ENCODE data around the gene INPP5J. TPM values are rescaled to one million over a fixed set of nuclear protein-coding genes. Genes with fewer than 3 reads are reported as not detected.
A peak's percentile ranks its signal among the peaks of the same experiment; 100 is the strongest.

Gene INPP5J
- total and polyA plus RNA-seq, 10 of the 15 experiments (the other 5 are each of a cell fraction or from before 2014, with no cell fraction given) = 0.18 to 2.8 (median 1.5) TPM; not detected in 1

DNA sequence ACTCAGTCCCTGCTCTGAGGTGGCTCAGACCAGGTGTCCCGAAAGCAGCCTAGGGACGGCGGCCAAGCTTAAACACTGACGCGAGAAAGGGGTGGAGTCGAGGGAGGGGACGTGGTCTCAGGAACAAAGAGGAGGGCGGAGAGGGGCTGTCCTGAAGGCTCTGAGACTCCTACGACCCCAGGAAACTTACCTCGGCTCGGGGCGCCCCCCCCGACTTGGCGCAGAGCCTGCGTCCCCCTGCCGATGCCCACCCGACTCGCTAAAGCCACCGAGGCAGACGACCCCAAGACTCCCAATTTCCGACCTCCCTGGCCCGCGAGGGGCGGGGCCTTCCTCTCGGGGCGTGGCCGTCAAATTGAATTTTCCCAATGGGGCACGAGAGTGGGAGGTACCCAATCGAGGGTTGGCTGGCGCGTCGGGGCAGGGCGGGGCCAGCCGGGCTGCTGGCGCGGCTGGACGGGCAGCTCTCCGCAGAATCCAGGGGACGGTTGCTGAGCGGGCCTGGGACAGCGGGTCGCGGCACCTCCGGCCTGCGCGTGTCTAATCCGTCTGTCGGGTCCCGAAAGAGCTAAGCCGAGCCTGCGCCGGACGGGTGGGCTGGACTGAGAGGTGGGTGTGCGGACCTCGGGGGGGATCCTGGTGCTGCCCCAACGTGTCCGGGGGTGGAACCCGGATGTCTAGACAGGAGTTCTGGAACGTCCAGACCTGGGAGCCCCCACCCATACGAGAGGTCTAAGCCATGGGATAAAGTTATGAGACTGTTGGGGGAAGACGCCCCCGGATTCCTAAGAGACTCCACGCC is 41.7 kb upstream of the INPP5J start, which contains the start of gene SMTN (continued):
- TF ChIP-seq, protein P1, sequence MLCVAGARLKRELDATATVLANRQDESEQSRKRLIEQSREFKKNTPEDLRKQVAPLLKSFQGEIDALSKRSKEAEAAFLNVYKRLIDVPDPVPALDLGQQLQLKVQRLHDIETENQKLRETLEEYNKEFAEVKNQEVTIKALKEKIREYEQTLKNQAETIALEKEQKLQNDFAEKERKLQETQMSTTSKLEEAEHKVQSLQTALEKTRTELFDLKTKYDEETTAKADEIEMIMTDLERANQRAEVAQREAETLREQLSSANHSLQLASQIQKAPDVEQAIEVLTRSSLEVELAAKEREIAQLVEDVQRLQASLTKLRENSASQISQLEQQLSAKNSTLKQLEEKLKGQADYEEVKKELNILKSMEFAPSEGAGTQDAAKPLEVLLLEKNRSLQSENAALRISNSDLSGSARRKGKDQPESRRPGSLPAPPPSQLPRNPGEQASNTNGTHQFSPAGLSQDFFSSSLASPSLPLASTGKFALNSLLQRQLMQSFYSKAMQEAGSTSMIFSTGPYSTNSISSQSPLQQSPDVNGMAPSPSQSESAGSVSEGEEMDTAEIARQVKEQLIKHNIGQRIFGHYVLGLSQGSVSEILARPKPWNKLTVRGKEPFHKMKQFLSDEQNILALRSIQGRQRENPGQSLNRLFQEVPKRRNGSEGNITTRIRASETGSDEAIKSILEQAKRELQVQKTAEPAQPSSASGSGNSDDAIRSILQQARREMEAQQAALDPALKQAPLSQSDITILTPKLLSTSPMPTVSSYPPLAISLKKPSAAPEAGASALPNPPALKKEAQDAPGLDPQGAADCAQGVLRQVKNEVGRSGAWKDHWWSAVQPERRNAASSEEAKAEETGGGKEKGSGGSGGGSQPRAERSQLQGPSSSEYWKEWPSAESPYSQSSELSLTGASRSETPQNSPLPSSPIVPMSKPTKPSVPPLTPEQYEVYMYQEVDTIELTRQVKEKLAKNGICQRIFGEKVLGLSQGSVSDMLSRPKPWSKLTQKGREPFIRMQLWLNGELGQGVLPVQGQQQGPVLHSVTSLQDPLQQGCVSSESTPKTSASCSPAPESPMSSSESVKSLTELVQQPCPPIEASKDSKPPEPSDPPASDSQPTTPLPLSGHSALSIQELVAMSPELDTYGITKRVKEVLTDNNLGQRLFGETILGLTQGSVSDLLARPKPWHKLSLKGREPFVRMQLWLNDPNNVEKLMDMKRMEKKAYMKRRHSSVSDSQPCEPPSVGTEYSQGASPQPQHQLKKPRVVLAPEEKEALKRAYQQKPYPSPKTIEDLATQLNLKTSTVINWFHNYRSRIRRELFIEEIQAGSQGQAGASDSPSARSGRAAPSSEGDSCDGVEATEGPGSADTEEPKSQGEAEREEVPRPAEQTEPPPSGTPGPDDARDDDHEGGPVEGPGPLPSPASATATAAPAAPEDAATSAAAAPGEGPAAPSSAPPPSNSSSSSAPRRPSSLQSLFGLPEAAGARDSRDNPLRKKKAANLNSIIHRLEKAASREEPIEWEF (IDR thresholded peaks at IDR 0.05; ENCODE audit: insufficient replicate concordance, low read depth, low read length) = no peak
- TF ChIP-seq TBL1XR1 (IDR thresholded peaks at IDR 0.05; ENCODE audit: low read depth, low read length) (0 out of 2 replicates have a peak, but pooled peaks have one; percentile 18), CEBPB (IDR thresholded peaks at IDR 0.05; ENCODE audit: borderline replicate concordance in 1 of 2, low read depth in 2 of 2, low read length in 2 of 2) (no peak), TCF12 (IDR thresholded peaks at IDR 0.05; ENCODE audit: low read depth, low read length) (no peak), ZNF274 (IDR thresholded peaks at IDR 0.05; ENCODE audit: insufficient read depth, insufficient read length) (no peak), BMI1 (IDR thresholded peaks at IDR 0.05; ENCODE audit: borderline replicate concordance) (no peak), BHLHE40 (IDR thresholded peaks at IDR 0.05; ENCODE audit: borderline replicate concordance in 1 of 2, low read depth in 2 of 2, low read length in 1 of 2) (peak; percentile 90 to 94), SMAD5 (IDR thresholded peaks at IDR 0.05; ENCODE audit: low read depth) (0 out of 2 replicates have a peak, but pooled peaks have one; percentile 27), EGR1 (IDR thresholded peaks at IDR 0.05; ENCODE audit: borderline replicate concordance in 1 of 2, low read depth in 2 of 2, low read length in 2 of 2) (peak in 1 of 2 experiments; percentile 71; a peak in 1 of 3 replicates), NFXL1 (IDR thresholded peaks at IDR 0.05; ENCODE audit: borderline replicate concordance) (no peak), SUZ12 (IDR thresholded peaks at IDR 0.05; ENCODE audit: unreplicated experiment) (no peak), SP1 (IDR thresholded peaks at IDR 0.05; ENCODE audit: low read depth, low read length) (peak; percentile 78), KDM1A (IDR thresholded peaks at IDR 0.05; ENCODE audit: borderline replicate concordance) (no peak), STAT3 (IDR thresholded peaks at IDR 0.05; ENCODE audit: low read depth, low read length) (no peak), RB1 (IDR thresholded peaks at IDR 0.05; ENCODE audit: borderline replicate concordance) (0 out of 2 replicates have a peak, but pooled peaks have one; percentile 13), POLR2AphosphoS5 (IDR thresholded peaks at IDR 0.05; ENCODE audit: low read length) (peak; percentile 50; the same call in 1 of the 2 replicates), YBX1 (IDR thresholded peaks at IDR 0.05) (no peak), NBN (IDR thresholded peaks at IDR 0.05) (0 out of 2 replicates have a peak, but pooled peaks have one; percentile 55), STAT1 (conservative IDR thresholded peaks at IDR 0.05) (no peak), NR2F1 (conservative IDR thresholded peaks at IDR 0.05) (0 out of 2 replicates have a peak, but pooled peaks have one; percentile 28)
- TF ChIP-seq, protein P2, sequence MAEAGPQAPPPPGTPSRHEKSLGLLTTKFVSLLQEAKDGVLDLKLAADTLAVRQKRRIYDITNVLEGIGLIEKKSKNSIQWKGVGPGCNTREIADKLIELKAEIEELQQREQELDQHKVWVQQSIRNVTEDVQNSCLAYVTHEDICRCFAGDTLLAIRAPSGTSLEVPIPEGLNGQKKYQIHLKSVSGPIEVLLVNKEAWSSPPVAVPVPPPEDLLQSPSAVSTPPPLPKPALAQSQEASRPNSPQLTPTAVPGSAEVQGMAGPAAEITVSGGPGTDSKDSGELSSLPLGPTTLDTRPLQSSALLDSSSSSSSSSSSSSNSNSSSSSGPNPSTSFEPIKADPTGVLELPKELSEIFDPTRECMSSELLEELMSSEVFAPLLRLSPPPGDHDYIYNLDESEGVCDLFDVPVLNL (IDR thresholded peaks at IDR 0.05; ENCODE audit: low read depth, low read length) = 0 out of 2 replicates have a peak, but pooled peaks have one; percentile 28

Data from GM12878 (cell line).